D721Med (cell line): ENCODE data around the gene EHMT1.
"Not testable (repeated sequence)": the region's sequence is repeated elsewhere in the genome, so short reads cannot be mapped to it uniquely, and the experiment has no call there.

Source experiments
- DNase-seq: peaks from one replicate; pipeline ENCODE4 v3.0.0; 2011; ENCODE audit warnings: low spot score; ENCODE audit not compliant: insufficient read length
- FAIRE-seq: peaks from 2 replicates; lab custom pipeline; 2011; peaks lifted over from hg19 to GRCh38; lab: Jason Lieb, UNC
- CTCF ChIP-seq: IDR thresholded peaks from 2 replicates; pipeline ENCODE4 v1.5.1; 2012; ENCODE audit warnings: mild to moderate bottlenecking, control low read depth; ENCODE audit not compliant: insufficient read depth; ENCODE audit errors: missing control alignments

EHMT1 gene

GRCh38 chr9:137882506-137882821 is 263.7 kb downstream of the EHMT1 start:
- no peak for TF ChIP-seq CTCF
- no peak for FAIRE-seq
- DNase-seq, result no peak

GRCh38 chr9:137883977-137884376 is 265.2 kb downstream of the EHMT1 start:
- FAIRE-seq, DNase-seq: not testable (repeated sequence)

- DNase-seq, FAIRE-seq: not testable (repeated sequence)
These were observed 265.7 kb downstream of the EHMT1 start for GRCh38 chr9:137884547-137884946.

- FAIRE-seq, DNase-seq: not testable (repeated sequence)
These were observed 266.3 kb downstream of the EHMT1 start for GRCh38 chr9:137885121-137885520.
